Activated naive CD4-positive, alpha-beta T cell treated with anti-CD3 and anti-CD28 coated beads, Interleukin-2, amount 50 U/mL, for 16 hours (primary cell): ENCODE data around the gene KCNIP1.

Source experiments
- DNase-seq: peaks from one replicate; pipeline ENCODE4 v3.0.0-alpha.2; 2020

The KCNIP1 gene

DNA sequence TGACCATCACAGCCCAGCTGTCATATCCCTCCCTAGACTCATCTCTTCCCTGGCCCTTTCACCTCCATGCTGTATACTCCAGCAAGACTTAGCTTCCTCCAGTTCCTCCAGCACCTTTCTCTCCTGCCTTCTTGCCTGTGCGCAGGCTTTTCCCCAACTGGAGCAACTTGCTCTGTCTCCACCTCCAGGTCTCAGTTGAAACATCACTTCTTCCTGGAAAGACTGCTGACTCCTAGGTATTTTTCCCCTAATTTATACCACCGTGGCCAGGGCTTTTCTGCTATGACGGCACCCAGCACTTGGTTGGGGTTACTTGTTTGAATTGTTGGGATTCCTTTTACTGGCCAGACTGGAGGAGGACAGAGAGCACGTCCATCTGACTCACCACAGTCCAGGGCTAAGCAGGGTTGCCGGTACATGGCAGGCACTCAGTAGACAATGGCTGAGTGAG is 67.5 kb downstream of the KCNIP1 start:
- no peak for DNase-seq

DNA sequence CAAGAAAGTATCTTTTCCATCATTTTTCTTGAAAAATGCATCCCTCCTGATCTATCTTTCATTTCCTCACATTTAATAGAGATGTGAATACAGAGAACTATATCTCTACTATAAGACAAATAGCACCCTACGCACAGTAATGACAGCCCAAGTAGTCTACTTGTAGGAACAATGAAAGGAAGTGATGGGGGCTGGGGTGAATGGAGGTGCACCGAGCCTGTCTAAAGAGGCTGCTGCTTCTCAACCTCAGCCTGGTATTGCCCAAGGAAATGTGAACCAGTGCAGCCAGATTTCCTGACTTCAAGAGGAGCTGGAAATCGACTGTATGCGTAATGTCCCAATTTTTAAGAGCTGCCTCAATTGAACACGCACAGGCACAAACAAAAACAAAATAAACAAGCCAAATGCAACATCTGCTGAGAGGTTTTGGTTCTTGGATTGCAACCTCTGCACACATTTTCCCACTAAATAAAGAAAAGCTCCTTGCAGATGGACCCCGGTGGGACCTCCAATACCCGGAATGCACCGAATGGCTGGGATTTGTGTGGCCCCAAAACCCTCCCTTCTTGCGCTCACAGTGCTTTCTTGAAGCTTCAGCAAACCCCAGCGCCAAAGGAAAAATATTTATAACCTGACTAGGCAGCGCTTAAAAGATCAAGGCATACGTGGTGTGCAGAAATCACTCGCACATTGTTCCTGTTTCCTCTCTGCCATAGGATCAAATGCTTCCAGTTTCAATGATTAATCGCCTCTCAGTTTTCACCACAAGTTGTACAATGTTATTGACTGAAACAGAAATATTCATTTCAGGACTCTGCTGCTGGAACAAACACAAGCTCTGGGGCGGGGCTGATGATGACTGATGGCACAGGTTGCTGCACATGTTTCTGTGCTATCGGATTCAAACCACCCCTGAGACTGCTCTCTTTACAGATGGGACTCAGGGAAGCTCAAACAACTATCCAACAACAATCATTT is 68.3 kb downstream of the KCNIP1 start:
- peak; percentile 71 for DNase-seq

DNA sequence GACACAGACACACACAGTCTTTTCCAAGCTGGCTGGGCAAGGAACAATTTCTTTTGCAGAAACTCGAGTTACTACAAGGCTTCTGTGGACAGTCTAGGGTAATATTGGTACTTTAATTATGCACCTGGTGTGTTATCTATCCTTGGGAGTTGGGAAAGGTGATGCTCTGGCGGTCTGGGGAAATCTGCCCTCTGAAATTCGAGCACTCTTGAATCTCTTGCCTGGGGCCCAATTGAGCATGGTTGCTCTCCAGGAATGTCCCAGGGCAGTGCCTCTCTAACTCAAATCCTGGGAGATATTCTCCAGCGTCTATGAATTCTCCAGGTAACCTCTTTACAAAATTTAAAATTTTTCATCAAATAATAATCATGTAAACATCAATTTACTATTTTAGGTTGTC is 69.3 kb downstream of the KCNIP1 start:
- no peak for DNase-seq

DNA sequence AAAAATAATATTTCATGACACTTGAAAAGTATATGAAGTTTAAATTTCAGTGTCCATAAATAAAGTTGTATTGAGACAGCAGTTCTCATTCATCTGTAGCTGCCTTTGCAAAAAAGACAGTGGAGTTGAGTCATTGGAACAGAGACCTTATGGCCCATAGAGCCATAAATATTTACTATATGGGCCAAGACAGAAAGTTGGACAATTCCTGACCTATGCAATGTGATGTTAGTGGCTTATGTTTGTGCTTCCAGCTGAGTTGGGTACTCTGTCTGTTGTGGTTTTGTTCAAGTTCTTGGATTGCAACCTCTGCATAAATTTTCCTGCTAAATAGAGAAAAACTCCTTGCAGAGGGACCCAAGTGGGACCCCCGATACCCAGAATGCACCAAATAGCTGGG is 69.8 kb downstream of the KCNIP1 start:
- DNase-seq = no peak

DNA sequence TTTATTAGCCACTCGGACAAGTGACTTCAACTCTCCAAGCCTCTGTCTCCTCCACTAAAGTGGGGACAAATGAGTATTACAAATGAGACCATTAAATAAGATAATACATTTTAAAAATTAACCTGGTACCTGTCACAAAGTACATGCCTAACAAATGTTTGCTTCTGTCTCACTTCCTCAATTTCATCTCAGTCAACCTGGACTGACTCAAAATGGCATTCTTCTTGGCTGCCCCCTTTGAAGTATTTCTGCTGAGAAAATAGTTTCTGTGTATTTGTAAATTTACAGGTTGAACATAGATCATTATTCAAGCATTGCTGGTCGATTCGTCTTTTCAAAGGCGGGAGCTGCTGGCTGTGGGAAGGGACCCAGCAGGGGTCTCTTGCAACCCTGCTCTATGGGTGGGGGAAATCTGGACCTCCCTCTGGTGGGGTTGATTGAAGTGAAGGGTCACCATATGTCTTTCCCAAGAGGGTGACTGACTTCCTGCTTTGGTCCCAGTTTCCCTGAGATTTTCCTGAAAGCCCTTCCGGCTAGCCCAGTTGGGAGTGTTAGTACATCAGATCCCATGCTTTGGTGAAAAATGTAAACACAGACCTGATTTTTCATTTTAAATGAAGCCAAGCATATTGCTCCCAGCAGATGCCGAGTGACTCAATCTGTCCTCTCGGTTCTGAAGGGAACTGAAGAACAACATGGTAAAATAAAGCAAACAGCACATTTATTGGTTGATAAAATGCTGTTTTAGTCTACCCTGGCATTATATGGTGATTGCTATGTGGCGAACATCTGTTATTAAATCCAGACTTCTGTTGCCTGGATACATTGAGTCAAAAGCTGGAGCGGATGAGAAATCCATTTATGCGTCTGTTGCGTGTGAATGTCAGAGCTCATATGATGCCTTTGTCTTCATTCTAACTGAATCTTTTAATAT is 73.0 kb downstream of the KCNIP1 start:
- no peak for DNase-seq

DNA sequence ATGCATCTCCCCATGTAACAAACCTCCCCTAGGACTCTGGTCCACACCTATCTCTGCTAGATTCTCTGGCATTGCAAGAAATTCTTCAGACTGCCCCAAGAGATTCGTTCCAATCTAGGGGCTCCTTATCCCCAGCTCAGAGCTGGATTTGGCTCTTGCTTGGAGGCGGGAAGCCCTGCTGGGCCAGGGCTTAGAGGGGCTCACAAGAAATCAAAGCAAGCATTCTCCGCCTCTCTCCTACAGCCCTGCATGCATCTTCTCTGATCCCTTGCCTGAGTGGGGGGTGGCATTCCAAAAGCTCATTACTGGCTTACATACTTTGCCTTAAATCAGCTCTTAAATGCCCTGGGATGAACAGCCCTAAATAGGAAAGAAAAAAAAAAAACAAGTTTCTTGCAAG is 75.8 kb downstream of the KCNIP1 start:
- DNase-seq = no peak

DNA sequence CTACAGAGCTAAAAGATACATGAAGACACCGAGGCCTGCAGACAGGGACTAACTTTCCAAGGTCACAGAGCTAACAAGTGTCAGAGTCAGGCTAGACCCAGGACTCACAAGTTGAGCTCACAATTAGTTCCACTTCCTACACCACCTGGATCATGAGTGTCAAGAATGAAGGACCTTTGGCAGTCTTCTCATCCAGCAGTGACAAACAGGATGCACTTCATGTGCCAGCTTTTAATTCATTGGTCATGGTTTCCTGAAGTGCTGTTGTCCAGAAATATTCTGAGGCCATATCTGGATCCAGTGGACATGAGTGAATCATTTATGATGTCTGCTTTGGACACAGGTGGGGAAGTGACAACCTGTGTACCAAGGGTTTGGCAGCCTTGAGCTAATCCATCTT is 77.4 kb downstream of the KCNIP1 start:
- no peak for DNase-seq

DNA sequence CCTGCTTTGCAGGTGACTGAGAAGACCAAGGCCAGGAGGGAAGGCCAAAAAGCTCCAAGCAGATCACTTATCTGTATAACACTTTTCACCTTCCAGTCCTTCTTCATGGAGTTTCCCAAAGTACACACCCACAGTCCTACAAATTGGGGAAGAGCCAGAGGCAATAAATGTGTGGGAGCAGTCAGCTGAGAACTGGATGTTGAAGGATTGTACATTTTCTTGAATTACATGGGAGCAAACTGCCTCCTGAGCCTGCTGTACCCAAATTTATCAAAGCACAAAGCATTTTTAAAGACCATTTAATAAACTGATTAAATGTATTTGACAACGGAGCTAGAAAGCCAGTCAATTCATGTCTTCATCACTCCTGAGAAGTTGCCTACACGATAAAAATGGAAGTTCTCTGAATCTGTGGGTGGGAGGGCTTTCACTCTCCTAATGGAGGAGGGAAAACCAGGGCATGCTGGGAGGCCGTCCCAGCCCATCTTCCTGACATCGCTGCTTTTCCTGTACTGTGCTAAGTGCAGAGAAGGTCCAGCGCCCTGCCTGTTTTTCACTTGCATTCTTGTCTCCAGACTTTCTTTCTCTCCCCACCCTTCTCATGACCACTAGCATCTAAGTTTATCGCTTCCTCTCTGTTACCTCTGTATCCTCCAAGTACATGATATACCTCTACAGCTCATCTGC is 79.0 kb downstream of the KCNIP1 start:
- DNase-seq = no peak

DNA sequence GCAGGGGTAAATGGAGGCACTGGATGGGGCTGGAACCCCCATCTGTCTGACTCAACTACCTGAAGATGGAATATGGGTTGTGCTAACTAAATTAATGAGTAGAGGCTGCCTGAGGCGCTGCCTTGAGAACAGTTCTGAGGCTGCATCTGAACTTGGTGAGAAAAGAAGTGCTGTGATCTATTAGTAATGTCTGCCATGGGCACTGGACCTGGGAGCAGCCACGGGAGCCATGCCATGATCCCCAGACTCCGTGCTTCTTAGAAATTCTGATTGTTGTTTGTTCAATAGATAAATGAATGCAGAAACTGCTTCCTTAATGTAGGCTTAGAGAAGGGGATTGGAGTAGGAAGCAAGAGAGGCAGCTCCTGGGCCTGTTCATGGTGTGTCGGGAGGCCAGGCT is 80.2 kb downstream of the KCNIP1 start:
- DNase-seq = no peak

DNA sequence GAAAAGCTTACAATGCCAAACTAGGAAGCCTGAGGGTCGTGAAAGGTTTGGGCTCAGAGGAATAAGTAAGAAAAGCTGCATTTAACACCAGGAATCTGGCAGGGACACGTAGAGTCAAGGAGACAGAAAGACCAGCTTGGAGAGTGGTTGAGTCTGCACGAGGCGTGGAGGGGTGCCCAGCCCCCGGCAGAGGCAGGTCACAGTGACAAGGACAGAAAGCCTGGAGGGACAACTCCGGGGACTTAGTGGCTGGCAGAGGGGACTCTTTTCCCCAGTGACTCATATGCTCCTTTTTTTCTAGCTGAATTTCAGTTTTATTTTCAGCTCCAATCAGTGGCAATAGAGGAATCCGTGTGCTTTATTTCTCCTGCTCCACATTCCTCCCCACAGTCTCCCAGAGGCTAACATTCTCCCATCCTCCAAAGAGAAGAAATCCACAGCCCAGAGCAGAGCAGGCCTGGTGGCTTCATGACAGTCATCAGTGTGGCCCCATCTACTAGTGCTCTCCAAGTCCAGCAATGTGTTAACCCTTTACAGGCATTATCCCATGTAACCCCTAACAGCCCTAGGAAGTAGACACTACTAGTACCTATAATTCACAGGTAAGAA is 80.7 kb downstream of the KCNIP1 start:
- DNase-seq = no peak

DNA sequence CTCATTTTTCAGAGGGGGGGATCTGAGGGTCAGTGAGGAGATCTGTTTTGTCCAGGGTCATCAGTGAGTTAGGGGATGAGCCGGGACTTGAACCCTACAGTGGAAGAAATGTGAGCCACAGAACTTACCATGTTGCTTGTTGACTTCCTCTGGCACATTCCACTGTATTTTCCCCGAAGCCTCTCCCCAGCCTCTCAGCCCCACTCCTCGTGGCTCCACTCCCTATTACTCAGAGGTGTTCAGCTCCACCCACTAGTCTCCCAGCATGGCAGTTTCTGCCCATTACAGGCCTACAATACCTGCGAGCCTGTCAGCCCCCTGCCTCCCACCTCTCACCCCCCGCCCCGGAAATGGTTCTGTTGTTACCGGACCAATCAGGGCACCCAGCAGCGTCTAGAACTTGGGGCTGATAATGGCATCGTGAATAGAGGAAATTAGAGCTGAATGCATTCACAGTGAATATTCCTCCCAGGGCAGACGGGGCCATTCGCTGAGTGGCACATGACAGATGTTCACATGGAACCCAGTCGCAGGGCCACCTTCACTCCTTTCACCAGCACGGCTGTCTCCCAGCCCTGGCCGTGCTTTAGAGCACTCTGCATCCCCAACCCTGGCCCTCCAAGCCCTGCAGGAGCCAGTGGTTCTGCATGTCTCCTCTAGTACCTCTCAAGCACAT is 81.6 kb downstream of the KCNIP1 start:
- no peak for DNase-seq

DNA sequence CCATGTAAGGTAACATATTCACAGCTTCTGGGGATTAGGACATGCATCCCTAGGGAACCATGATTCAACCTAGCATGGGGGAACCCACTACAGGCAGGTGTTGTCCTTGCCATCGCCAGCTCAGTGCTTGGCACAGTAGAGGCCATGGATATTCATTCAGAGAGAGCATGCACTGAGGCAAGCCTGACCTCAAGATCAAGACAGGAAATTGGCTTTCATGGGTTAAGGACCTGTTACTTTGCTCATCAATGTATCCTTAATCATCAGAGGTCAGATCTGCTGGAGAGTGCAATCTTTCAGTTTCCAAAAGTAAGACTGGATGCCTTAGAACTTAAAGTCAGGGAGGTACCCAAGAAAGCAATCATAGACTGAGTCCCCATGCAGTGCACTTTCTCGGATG is 84.0 kb downstream of the KCNIP1 start:
- DNase-seq = no peak

DNA sequence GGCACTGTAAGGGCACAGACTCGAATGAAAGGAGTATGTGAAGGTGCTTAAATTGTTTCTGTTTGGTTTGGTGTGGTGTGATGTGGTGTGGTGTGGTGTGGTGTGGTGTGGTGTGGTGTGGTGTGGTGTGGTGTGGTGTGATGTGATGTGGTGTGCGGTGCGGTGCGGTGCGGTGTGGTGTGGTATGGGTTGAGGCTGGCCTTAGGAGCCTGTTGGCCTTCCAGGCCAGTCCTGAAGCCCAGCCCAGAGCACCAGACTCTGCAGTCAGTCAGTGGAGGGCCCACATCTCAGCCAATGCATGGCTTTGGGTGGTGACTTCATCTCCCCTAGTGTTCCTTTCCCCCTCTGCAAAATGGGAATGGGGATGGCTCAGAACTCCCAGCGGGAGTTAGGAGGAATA is 85.8 kb downstream of the KCNIP1 start:
- DNase-seq = no peak

DNA sequence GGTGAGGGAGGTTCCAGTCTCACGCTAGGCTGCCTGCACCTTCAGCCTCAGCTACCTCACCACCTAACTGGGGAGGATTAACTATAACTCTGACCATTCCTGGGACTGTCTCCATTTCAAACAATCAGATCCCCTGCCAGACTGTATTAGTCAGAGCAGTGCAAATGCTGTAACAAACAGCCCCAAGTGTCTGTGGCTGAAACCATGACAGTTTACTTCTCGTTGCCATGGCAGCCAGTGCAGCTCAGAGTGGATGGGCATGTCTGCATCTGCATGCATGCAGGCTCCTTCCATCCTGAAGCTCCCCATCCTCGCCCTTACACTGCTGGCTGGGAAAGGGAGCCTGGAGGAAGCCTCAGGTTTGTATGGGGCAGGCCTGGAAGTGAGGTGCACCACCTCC is 86.7 kb downstream of the KCNIP1 start:
- DNase-seq = no peak

DNA sequence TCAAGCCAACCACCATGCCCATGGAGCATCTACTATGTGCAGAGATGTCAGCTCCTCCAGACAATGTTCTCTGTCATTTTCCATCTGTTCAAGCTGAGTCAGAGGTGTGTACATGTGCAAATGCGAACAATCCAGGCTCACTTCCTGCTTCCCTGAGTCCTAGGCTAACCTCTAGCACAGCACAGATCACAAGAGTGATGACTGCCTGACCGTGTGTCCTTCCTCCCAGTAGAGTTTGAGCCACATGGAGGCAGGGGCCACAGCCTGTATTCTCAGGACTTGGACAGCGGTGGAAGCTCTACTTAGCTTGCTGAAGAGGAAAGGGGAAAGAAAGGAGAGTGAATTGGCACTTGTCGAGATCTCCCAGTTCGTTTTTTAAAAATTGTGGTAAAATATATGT is 87.2 kb downstream of the KCNIP1 start:
- no peak for DNase-seq

DNA sequence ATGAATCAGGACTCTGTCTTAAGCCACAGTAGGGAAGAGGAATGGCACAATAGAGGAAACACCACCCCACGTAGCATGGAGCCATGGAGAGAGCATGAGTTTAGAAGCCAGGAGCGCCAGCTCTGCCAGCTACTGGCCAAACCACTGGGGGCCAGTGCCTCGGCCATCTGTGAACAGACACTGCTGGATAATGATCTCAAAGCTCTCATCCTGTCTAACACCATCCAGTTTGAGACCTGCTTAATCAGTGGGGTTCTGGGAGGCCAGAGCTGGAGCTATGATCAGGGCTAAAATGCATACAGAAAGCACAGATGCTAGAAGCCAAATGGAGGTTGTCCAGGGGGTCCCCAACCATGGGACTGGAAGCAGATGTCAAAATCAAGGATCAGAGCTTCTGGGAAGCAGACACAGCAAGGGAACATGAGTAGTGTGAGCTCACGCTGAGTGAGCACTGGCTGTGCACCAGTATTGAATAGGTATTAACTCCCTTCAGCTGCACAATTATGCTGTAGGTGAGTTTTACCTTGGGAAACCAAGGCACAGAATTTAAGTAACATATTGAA is 92.7 kb downstream of the KCNIP1 start:
- no peak for DNase-seq

DNA sequence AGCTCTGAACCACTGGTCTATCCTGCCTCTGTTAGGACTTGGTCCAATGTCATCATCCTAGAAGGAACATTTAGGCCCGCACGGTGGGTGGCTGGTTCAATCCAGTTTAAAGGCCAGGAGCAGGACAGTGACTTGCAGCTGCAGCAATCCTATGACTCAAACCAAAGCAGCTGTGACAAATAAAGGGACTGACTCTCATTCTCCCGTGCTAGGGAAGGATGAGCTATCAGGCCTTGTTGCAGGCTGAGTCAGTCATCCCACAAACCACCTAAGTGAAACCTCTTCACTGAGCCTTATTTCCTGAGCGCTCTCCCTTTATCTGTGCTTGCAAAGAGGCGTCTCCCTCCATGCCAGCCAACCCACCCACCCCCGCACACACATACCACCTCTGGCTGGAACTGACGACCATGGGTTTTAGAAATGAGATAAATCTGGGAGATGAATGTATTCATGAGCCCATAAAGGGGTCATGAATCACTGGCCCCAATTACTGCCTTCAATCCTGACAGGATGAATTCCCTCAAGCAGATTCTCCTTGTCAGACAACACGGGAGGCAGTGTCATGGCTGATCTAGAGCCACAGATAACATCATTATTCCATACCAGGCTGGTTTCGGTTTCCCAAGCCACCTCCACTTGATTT is 93.4 kb downstream of the KCNIP1 start:
- no peak for DNase-seq

DNA sequence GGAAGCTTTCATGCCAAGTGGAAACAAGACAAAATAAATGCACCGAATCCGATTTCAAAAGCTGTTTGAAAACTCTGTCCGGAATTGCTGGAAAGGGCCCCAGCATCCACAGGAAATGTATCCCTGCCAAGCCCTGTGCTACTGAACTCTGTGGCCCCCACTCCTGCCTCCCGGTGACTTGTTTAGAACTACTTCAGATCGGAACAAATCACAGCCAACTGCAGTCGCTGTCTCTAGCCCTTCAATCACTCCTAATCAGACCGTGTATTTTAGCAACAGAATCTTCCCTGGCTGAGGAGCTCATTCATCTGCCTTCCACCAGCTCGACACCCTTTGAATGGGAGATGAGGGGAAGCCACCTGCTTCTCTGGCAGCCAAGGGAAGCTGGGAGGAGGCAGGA is 94.1 kb downstream of the KCNIP1 start:
- no peak for DNase-seq

DNA sequence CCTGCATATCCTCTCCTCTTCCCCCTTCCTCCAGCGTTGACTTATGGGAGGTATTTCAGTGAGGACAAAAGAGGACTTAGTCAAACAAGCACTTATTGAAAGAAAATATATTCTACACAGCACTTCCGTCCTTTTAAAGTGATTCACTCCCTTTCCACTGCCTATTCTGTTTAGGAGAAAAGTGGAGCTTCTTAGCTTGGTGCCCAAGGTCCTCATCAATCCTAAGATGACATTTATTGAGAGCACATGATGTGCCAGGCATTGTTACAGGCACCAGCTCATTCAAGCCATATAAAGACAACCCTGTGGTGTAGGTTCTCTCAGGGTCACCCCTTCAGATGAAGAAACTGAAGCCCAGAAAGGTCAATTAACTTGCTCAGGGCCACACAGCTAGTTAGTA is 95.9 kb downstream of the KCNIP1 start:
- DNase-seq = no peak

DNA sequence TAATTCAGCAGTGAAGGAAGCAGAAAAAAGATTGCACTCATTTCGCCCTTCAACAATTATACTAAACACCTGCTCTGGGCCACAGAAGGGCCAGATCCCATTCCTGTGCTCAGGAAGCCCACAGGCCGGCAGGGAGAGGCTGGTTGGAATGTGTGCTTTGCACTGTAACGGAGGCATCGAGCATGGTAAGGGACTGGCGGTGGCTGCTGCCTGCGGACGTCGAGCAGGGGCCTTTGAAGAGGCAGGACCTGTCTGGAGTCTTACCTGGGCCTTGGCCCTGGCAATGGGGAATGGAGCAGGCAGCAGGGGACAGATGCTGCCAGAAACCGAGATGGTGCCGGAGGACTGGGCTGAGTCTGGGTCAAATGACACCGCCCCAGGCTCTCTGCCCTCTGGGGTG is 97.8 kb downstream of the KCNIP1 start:
- no peak for DNase-seq

DNA sequence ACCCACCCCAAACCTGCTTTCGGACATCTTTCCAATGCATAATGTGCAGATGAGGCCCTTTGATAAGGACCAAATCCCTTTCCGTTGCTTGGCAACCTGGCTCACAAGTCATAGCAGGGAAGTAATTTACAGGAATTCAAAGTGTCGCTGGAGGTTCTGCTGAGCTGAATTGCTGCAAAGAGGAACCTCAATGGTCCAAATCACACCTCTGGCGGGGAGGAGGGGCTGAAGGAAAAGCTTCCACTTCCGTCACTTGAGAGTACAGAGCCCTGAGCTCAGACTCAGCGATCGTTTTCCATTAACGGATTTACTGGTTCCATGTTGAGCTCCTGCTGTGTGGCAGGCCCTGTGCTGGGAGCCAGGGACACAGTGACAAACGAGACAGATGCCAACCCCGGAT is 99.3 kb downstream of the KCNIP1 start:
- no peak for DNase-seq
